Thymus (tissue), 11 donors: Measurements from ENCODE around the gene CCDC68. TPM values are rescaled to one million over a fixed set of nuclear protein-coding genes. Genes with fewer than 3 reads are reported as not detected.

ENCODE experiments used
- DNase-seq, 9 donors: peaks; one replicate each; pipeline ENCODE4 v3.0.0-alpha.2; 2013; ENCODE audit warnings: low spot score in 9 of 9, low read depth in 6 of 9, missing footprints in 1 of 9
- H3K27ac ChIP-seq, 2 donors: one replicate each; pipeline ENCODE4 v1.5.1; 2013; ENCODE audit warnings: control low read depth in 1 of 2, low read depth in 1 of 2, low read length in 1 of 2, mild to moderate bottlenecking in 1 of 2, moderate library complexity in 1 of 2
- H3K27me3 ChIP-seq, 2 donors: one replicate each; pipeline ENCODE4 v1.5.1; 2013; ENCODE audit warnings: low read length in 1 of 2; ENCODE audit not compliant: control insufficient read depth in 2 of 2, insufficient read depth in 1 of 2
- H3K36me3 ChIP-seq, 2 donors: one replicate each; pipeline ENCODE4 v1.5.1; 2013; ENCODE audit warnings: low read length in 1 of 2, mild to moderate bottlenecking in 1 of 2, moderate library complexity in 1 of 2; ENCODE audit not compliant: control insufficient read depth in 2 of 2, insufficient read depth in 2 of 2
- H3K4me1 ChIP-seq, 2 donors: one replicate each; pipeline ENCODE4 v1.5.1; 2013; ENCODE audit warnings: low read length in 2 of 2; ENCODE audit not compliant: control insufficient read depth in 2 of 2, insufficient read depth in 2 of 2
- H3K4me3 ChIP-seq, 2 donors: one replicate each; pipeline ENCODE4 v1.5.1; 2013; ENCODE audit warnings: low read length in 2 of 2, control low read depth in 1 of 2, mild to moderate bottlenecking in 1 of 2
- H3K9me3 ChIP-seq, 2 donors: one replicate each; pipeline ENCODE4 v1.5.1; 2013; ENCODE audit warnings: low read length in 1 of 2, mild to moderate bottlenecking in 1 of 2; ENCODE audit not compliant: control insufficient read depth in 2 of 2, insufficient read depth in 1 of 2
- WGBS: extraction: QIAGEN DNeasy Blood & Tissue Kit; methylation state at CpG from one replicate; pipeline ENCODE4 v1.1.7; 2013; 5-methylcytosine and 5-hydroxymethylcytosine counted together
- polyA plus RNA-seq: library from polyadenylated mRNA; stranded (reverse); fragments of 200-250 nt; gene quantifications from one replicate; pipeline ENCODE4 v1.2.3, GENCODE V29; 2013
- total RNA-seq: library from RNA; stranded (reverse); fragments of 120-200 nt; gene quantifications from one replicate; pipeline ENCODE4 v1.2.4, GENCODE V29; 2013
- donor health status: healthy.

CCDC68 gene
- total and polyA plus RNA-seq, 2 donors: 0.52 to 1.8 TPM

- Histone ChIP-seq H3K36me3 (no peaks in the 10 kb centered on the region), H3K4me3 (no peak overlapping the region), H3K4me1 (no peaks in the 10 kb centered on the region), H3K27me3 (no peaks in the 10 kb centered on the region), H3K27ac (no peak overlapping the region), H3K9me3 (no peaks in the 10 kb centered on the region)
- 96% methylated on average over 7 of the region's 7 CpGs for WGBS
- DNase-seq: no peak
Observed at GRCh38 chr18:54939361-54939917, 19.8 kb downstream of the CCDC68 start.

GRCh38 chr18:54938506-54938905, 20.8 kb downstream of the CCDC68 start:
- Histone ChIP-seq H3K27ac (no peak overlapping the region), H3K4me1 (no peaks in the 10 kb centered on the region), H3K9me3 (no peaks in the 10 kb centered on the region), H3K4me3 (no peak overlapping the region), H3K36me3 (no peaks in the 10 kb centered on the region), H3K27me3 (no peaks in the 10 kb centered on the region)
- no peak for DNase-seq
- WGBS: 96% methylated on average over 3 of the region's 3 CpGs

GRCh38 chr18:54932472-54932871, 26.8 kb downstream of the CCDC68 start:
- no peak overlapping the region for H3K27ac ChIP-seq
- 96% methylated on average over 1 of the region's 1 CpG for WGBS
- H3K27me3 ChIP-seq: no peaks in the 10 kb centered on the region
- no peaks in the 10 kb centered on the region for H3K4me1 ChIP-seq
- DNase-seq: no peak
- H3K36me3 ChIP-seq: no peaks in the 10 kb centered on the region
- no peaks in the 10 kb centered on the region for H3K9me3 ChIP-seq
- no peak overlapping the region for H3K4me3 ChIP-seq

- no peaks in the 10 kb centered on the region for H3K27me3 ChIP-seq
- H3K4me1 ChIP-seq: no peaks in the 10 kb centered on the region
- DNase-seq: no peak
- no peaks in the 10 kb centered on the region for H3K36me3 ChIP-seq
- WGBS: 98% methylated on average over 4 of the region's 4 CpGs
- H3K4me3 ChIP-seq: no peak overlapping the region
- H3K9me3 ChIP-seq: no peaks in the 10 kb centered on the region
- no peak overlapping the region for H3K27ac ChIP-seq
Observed at GRCh38 chr18:54931152-54931551, 28.1 kb downstream of the CCDC68 start.

- no peak overlapping the region for H3K4me3 ChIP-seq
- H3K27ac ChIP-seq: no peak overlapping the region
- no peaks in the 10 kb centered on the region for H3K27me3 ChIP-seq
- DNase-seq: no peak
- no peaks in the 10 kb centered on the region for H3K4me1 ChIP-seq
- WGBS: over 99% methylated on average over 2 of the region's 2 CpGs
- no peaks in the 10 kb centered on the region for H3K36me3 ChIP-seq
- no peaks in the 10 kb centered on the region for H3K9me3 ChIP-seq
Observed at GRCh38 chr18:54928236-54928635, 31.0 kb downstream of the CCDC68 start.

GRCh38 chr18:54926593-54927325, 32.5 kb downstream of the CCDC68 start:
- no peak for DNase-seq
- H3K27me3 ChIP-seq: no peaks in the 10 kb centered on the region
- no peaks in the 10 kb centered on the region for H3K9me3 ChIP-seq
- no peak overlapping the region for H3K27ac ChIP-seq
- H3K4me1 ChIP-seq: no peaks in the 10 kb centered on the region
- H3K4me3 ChIP-seq: no peak overlapping the region
- 95% methylated on average over 3 of the region's 3 CpGs for WGBS
- no peaks in the 10 kb centered on the region for H3K36me3 ChIP-seq

GRCh38 chr18:54924948-54925347, 34.3 kb downstream of the CCDC68 start:
- Histone ChIP-seq H3K9me3 (no peaks in the 10 kb centered on the region), H3K36me3 (no peaks in the 10 kb centered on the region), H3K27me3 (no peaks in the 10 kb centered on the region), H3K27ac (no peak overlapping the region), H3K4me1 (no peaks in the 10 kb centered on the region), H3K4me3 (no peak overlapping the region)
- no peak for DNase-seq
- WGBS: 99% methylated on average over 1 of the region's 1 CpG

GRCh38 chr18:54923339-54923956, 35.8 kb downstream of the CCDC68 start:
- no peak for DNase-seq
- no peaks in the 10 kb centered on the region for H3K4me1 ChIP-seq
- H3K9me3 ChIP-seq: no peaks in the 10 kb centered on the region
- no peak overlapping the region for H3K27ac ChIP-seq
- no peak overlapping the region for H3K4me3 ChIP-seq
- no peaks in the 10 kb centered on the region for H3K36me3 ChIP-seq
- 95% methylated on average over 4 of the region's 4 CpGs for WGBS
- H3K27me3 ChIP-seq: no peaks in the 10 kb centered on the region

- WGBS: 99% methylated on average over 6 of the region's 6 CpGs
- no peaks in the 10 kb centered on the region for H3K4me1 ChIP-seq
- H3K36me3 ChIP-seq: no peaks in the 10 kb centered on the region
- H3K27ac ChIP-seq: no peak overlapping the region
- H3K27me3 ChIP-seq: no peaks in the 10 kb centered on the region
- DNase-seq: no peak
- no peak overlapping the region for H3K4me3 ChIP-seq
- H3K9me3 ChIP-seq: no peaks in the 10 kb centered on the region
Observed at GRCh38 chr18:54919412-54919811, 39.8 kb downstream of the CCDC68 start.
